ENCODE measurements around the gene MYH15. TPM values are rescaled to one million over a fixed set of nuclear protein-coding genes. Genes with fewer than 3 reads are reported as not detected.

The MYH15 gene
- total and polyA plus RNA-seq, 2 experiments from 2014 or later = 1.5 TPM

- Histone ChIP-seq H4K20me1 (ENCODE audit: insufficient read depth, poor library complexity, severe bottlenecking) (no peaks in the 10 kb centered on the region), H3K36me3 (replicated peaks; ENCODE audit: insufficient read depth, low read depth) (no peaks in the 10 kb centered on the region), H2AFZ (no peak overlapping the region), H3K9me3 (ENCODE audit: low read depth) (no peaks in the 10 kb centered on the region), H3K4me2 (no peak overlapping the region), H3K9me2 (replicated peaks; ENCODE audit: insufficient read depth) (no peaks in the 10 kb centered on the region), H3K79me2 (no peaks in the 10 kb centered on the region), H3K27me3 (no peaks in the 10 kb centered on the region), H3K27ac (no peak overlapping the region), H3K4me1 (ENCODE audit: insufficient read depth) (no peaks in the 10 kb centered on the region), H3K4me3 (no peak overlapping the region)
- TF ChIP-seq EZH2phosphoT487 (IDR thresholded peaks at IDR 0.05; ENCODE audit: low read depth, severe bottlenecking, unreplicated experiment) = no peak
- TF ChIP-seq CTCF (IDR thresholded peaks at IDR 0.05; ENCODE audit: poor library complexity) = no peak
- TF ChIP-seq EZH2 (IDR thresholded peaks at IDR 0.05; ENCODE audit: borderline replicate concordance) = no peak
- peak; percentile 16 for DNase-seq (ENCODE audit: low spot score)
- WGBS (ENCODE audit: low lambda C conversion rate, missing lambda C conversion rate) = 56% methylated on average over 5 of the region's 5 CpGs
Observed at GRCh38 chr3:108472001-108472591, 38.3 kb downstream of the MYH15 start.

GRCh38 chr3:108471426-108471825, 39.0 kb downstream of the MYH15 start:
- Histone ChIP-seq H2AFZ (no peak overlapping the region), H3K4me1 (ENCODE audit: insufficient read depth) (no peaks in the 10 kb centered on the region), H3K9me3 (ENCODE audit: low read depth) (no peaks in the 10 kb centered on the region), H3K27ac (no peak overlapping the region), H3K36me3 (replicated peaks; ENCODE audit: insufficient read depth, low read depth) (no peaks in the 10 kb centered on the region), H4K20me1 (ENCODE audit: insufficient read depth, poor library complexity, severe bottlenecking) (no peaks in the 10 kb centered on the region), H3K4me2 (no peak overlapping the region), H3K79me2 (no peaks in the 10 kb centered on the region), H3K4me3 (no peak overlapping the region), H3K27me3 (no peaks in the 10 kb centered on the region), H3K9me2 (replicated peaks; ENCODE audit: insufficient read depth) (no peaks in the 10 kb centered on the region)
- TF ChIP-seq EZH2phosphoT487 (IDR thresholded peaks at IDR 0.05; ENCODE audit: low read depth, severe bottlenecking, unreplicated experiment) (no peak), EZH2 (IDR thresholded peaks at IDR 0.05; ENCODE audit: borderline replicate concordance) (no peak), CTCF (IDR thresholded peaks at IDR 0.05; ENCODE audit: poor library complexity) (no peak)
- no peak for DNase-seq (ENCODE audit: low spot score)

- TF ChIP-seq EZH2 (IDR thresholded peaks at IDR 0.05; ENCODE audit: borderline replicate concordance) (no peak), CTCF (IDR thresholded peaks at IDR 0.05; ENCODE audit: poor library complexity) (no peak), EZH2phosphoT487 (IDR thresholded peaks at IDR 0.05; ENCODE audit: low read depth, severe bottlenecking, unreplicated experiment) (no peak)
- WGBS (ENCODE audit: low lambda C conversion rate, missing lambda C conversion rate) = 86% methylated on average over 5 of the region's 5 CpGs
- Histone ChIP-seq H3K4me3 (no peak overlapping the region), H3K9me3 (ENCODE audit: low read depth) (no peaks in the 10 kb centered on the region), H3K4me2 (no peak overlapping the region), H3K36me3 (replicated peaks; ENCODE audit: insufficient read depth, low read depth) (no peaks in the 10 kb centered on the region), H3K27ac (no peak overlapping the region), H3K4me1 (ENCODE audit: insufficient read depth) (no peaks in the 10 kb centered on the region), H3K79me2 (no peaks in the 10 kb centered on the region), H4K20me1 (ENCODE audit: insufficient read depth, poor library complexity, severe bottlenecking) (no peaks in the 10 kb centered on the region), H2AFZ (no peak overlapping the region), H3K9me2 (replicated peaks; ENCODE audit: insufficient read depth) (no peaks in the 10 kb centered on the region), H3K27me3 (no peaks in the 10 kb centered on the region)
- no peak for DNase-seq (ENCODE audit: low spot score)
Observed at GRCh38 chr3:108469126-108469525, 41.3 kb downstream of the MYH15 start.

GRCh38 chr3:108468577-108468976, 41.8 kb downstream of the MYH15 start:
- no peaks in the 10 kb centered on the region for H4K20me1 ChIP-seq (ENCODE audit: insufficient read depth, poor library complexity, severe bottlenecking)
- no peak for TF ChIP-seq EZH2 (IDR thresholded peaks at IDR 0.05; ENCODE audit: borderline replicate concordance)
- TF ChIP-seq EZH2phosphoT487 (IDR thresholded peaks at IDR 0.05; ENCODE audit: low read depth, severe bottlenecking, unreplicated experiment) = no peak
- TF ChIP-seq CTCF (IDR thresholded peaks at IDR 0.05; ENCODE audit: poor library complexity) = no peak
- H3K9me3 ChIP-seq (ENCODE audit: low read depth) = no peaks in the 10 kb centered on the region
- no peak overlapping the region for H3K4me3 ChIP-seq
- H3K9me2 ChIP-seq (replicated peaks; ENCODE audit: insufficient read depth) = no peaks in the 10 kb centered on the region
- H3K4me2 ChIP-seq = no peak overlapping the region
- no peaks in the 10 kb centered on the region for H3K79me2 ChIP-seq
- H2AFZ ChIP-seq = no peak overlapping the region
- no peaks in the 10 kb centered on the region for H3K27me3 ChIP-seq
- 56% methylated on average over 4 of the region's 4 CpGs for WGBS (ENCODE audit: low lambda C conversion rate, missing lambda C conversion rate)
- no peaks in the 10 kb centered on the region for H3K36me3 ChIP-seq (replicated peaks; ENCODE audit: insufficient read depth, low read depth)
- H3K4me1 ChIP-seq (ENCODE audit: insufficient read depth) = no peaks in the 10 kb centered on the region
- no peak overlapping the region for H3K27ac ChIP-seq
- no peak for DNase-seq (ENCODE audit: low spot score)

Data from hepatocyte (in vitro differentiated cells).